Activated CD4-positive, CD25-positive, alpha-beta regulatory T cell treated with anti-CD3 and anti-CD28 coated beads, Interleukin-2, amount 50 U/mL, for 72 hours (primary cell): ENCODE results near the gene OGN.
"Not testable (repeated sequence)": the region's sequence is repeated elsewhere in the genome, so short reads cannot be mapped to it uniquely, and the experiment has no call there.

ENCODE experiments used
- DNase-seq: peaks from one replicate; pipeline ENCODE4 v3.0.0; 2021

OGN gene, protein sequence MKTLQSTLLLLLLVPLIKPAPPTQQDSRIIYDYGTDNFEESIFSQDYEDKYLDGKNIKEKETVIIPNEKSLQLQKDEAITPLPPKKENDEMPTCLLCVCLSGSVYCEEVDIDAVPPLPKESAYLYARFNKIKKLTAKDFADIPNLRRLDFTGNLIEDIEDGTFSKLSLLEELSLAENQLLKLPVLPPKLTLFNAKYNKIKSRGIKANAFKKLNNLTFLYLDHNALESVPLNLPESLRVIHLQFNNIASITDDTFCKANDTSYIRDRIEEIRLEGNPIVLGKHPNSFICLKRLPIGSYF

GRCh38 chr9:92404042-92404836, at the start of gene OGN:
TSS of gene OGN (minus strand) at chr9:92404578. CDS start at chr9:92403407, 1,171 bp downstream.
- DNase-seq: no peak

- no peak for DNase-seq
Observed at GRCh38 chr9:92446536-92446935, 42.2 kb upstream of the OGN start.

DNA sequence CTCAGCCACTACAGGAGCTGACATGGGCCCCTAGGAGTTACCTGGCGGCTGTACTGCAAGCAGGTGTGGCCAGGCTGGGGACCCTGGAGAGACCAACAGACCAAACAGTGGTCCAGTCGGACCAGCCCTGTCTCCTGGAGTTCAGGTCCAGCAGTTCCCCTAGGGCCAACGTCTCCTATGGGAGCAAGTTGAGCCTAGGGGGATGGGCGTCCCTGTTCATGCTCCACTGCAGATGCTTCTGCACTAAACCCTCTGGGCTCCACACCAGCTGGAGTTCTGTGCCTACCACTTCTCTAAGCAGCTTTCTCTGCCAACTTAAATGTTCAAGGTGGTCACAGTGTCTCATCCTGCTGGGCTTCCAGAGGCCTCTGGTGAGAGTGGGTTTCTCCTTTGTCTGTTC, 40.5 kb upstream of the OGN start:
- no peak for DNase-seq

DNA sequence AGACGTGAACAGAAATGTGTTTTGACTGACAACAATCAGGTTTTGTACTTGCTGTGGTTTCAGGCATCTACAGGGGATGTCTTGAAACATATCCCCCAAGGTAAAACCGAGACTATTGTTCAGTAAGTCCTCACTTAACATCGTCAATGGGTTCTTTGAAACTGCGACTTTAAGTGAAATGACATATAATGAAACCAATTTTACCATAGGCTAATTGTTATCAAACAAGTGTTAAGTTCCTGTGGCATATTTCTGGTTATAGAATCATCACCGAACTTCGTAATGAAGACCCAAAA, 36.3 kb upstream of the OGN start:
- DNase-seq: no peak

DNA sequence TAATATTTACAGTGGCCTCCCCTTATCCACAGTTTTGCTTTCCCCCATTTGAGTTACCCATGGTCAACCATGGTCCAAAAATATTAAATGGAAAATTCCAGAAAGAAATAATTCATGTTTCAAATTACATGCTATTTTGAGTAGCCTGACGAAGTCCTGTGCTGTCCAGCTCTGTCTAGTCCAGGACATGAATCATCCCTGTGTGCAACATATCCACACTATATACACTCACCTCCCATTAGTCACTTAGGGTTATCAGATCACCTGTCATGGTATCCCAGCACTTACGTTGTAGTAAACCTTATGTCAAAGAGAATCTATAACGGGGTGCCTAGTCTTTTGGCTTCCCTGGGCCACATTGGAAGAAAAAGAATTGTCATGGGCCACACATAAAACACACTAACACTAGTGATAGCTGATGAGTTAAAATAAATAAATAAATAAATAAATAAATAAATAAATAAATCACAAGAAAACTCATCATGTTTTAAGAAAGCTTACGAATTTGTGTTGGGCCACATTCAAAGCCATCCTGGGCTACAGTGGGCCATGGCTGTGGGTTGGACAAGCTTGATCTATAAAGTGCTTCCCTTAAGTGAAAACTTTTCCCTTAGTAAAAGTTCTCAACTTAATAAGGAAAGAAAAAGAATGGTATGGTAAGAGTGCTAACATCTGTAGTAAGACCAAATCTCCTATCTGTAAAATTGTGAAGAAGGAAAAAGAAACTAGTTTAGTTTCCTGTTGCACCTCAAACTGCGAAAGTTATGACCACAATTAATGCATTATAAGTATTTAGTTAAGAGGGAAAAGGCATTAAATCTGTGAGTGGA, 35.8 kb upstream of the OGN start:
- no peak for DNase-seq

DNA sequence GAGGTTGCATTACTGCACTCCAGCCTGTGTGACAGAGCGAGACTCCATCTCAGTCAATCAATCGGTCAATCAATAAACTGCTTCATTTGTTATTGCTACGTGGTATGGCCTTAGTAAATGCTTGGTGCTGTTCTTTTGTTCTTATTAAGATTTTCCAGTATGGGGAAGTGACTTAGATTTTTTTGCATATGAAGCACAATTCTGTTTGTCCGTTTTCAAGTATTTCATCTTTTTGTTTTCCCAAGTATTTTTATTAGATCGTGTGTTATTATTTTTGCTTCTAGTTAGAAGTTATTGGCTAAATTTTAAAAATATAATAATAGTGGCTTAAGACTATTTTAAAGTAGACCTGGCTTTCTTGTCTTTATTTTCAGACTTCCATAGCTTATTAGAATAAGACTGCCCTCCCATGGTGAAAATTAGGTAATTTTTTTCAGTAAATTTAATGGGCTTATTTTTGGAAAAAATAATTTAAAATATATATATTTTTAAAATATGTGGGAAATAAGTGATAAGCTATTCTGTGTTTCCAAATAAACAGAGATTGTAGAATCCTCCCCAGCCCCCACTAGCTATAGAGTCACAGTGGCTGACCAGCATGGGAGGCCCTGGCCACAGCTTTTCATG, 34.6 kb upstream of the OGN start:
- DNase-seq: no peak

GRCh38 chr9:92435263-92435662, 30.9 kb upstream of the OGN start:
- no peak for DNase-seq

DNA sequence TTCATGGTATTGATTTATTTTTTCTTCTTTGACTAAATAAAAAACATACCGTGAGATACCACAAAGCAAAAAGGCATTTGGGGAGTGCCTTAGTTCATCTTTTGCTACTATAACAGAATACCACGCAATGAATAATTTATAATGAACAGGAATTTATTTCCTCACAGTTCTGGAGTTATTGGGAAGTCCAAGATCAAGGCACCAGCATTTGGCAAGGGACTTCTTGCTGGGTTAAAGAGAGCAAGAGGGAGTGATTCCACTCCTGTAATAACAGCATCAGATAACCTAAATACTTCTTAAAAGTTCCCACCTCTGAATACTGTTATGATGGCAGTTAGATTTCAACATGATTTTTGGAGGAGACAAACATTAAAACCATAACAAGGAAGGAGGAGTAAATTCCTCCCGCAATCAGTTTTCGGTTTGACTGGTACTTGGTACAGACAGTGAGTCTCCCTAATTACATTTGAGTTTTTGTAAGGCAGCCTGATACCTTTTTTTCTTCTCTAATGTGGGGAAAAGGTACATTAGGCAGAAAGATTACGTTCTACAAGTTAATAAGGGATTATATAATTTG, 28.7 kb upstream of the OGN start:
- DNase-seq: no peak

- DNase-seq: no peak
Observed at GRCh38 chr9:92432350-92432749, 28.0 kb upstream of the OGN start.

DNA sequence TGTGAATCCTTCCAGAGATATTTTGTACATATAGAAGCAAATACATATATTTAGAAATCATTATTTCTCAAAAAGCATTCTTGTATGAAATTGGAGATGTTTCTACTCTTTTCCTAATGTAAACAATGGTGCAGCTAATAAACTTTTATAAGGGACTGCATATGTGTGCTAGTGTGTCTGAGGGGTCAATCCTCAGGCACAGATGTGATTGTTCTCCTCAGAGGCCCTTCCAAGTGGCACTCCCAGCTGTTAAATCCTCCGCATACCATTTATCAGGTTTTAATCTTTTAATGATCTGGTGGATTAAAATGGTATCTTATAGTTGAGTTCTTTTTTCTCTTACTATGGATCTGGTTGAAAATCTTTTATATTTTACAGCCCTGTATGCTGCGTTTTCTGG, 25.5 kb upstream of the OGN start:
- no peak for DNase-seq

DNA sequence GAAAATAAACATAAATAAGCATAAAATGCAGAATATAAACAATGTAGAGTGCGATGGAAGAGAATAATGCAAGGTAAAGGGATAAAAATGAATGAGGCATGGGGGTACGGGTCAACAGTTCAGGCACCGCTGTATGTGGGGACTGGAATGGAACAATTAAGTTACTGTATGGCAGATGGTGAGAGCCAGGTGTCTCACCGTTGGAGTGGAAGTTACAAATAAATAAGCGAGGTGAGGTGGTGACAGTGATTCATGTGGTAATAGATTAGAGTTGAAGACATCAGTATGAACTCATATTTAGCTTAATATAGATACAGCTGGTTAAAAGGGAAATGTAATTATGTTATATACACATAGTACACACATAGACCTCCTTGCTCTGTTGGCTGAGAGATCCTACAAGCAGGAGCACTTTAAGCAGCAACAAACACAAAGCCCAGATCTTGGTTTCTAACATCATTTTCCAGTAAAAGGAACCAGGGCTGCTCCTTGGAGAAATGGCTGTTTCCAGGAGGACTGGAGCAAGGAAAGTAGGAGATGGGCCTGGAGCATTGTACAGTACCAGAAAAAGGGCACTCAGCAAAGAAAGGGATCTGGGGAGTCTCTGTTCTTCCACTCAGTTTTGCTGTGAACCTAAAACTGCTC, 22.2 kb upstream of the OGN start:
- DNase-seq: no peak

GRCh38 chr9:92425474-92425873, 21.1 kb upstream of the OGN start:
- DNase-seq: no peak

DNA sequence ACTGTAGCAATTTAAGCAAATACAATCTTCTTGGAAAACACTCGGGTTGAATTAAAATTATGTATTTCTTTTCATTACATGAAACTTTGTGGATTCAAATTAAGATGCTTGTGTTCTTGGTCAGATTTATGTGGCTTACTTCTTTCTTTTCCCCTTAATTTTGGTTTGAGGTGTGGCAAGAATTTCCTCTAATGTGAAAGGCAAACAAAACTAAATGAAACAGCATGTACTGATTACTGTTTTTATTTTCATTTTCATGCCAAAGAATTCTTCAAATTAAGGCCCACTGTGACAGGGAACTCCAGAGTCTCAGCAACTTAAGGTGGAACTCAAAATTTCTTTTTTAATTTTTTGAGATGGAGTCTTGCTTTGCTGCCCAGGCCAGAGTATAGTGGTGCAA, 20.0 kb upstream of the OGN start, which contains the start of gene OMD:
OMD (minus strand) TSS at position 132 of the 400 bp plus-strand sequence. CDS start 6,913 bp downstream, outside the sequence.
- no peak for DNase-seq

GRCh38 chr9:92423612-92424011, 19.2 kb upstream of the OGN start:
- DNase-seq: no peak

- DNase-seq: no peak
Observed at GRCh38 chr9:92422611-92423338, 18.4 kb upstream of the OGN start.

DNA sequence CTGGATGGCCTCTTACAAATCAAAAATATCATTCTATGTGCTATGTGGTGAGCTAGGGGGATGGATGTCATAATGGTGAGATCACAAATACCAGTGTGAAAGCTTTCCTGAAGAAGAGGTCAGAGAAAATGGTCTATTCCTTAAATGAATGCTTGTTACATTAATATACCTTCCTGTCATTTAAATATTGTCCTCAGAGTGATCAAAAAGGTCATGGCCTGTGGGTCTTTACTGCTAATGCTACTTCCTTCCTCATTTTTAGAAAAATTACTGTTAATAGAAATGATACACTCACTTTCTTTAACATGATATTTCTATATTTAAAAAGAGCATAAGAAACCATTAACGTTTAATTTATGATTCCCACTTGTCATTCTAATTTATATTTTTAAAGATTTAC, 10.2 kb upstream of the OGN start:
- no peak for DNase-seq

DNA sequence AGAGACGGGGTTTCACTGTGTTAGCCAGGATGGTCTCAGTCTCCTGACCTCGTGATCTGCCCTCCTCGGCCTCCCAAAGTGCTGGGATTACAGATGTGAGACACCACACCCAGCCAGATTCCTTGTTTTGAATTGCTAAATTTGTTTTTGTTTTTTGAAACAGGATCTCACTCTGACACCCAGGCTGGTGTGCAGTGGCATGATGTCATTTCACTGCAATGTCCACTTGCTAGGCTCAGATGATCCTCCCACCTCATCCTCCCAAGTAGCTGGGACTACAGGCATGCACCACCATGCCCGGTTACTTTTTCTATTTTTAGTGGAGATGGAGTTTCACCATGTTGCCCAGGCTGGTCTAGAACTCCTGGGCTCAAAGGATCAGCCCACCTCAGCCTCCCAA, 6.8 kb upstream of the OGN start:
- DNase-seq: not testable (repeated sequence)

DNA sequence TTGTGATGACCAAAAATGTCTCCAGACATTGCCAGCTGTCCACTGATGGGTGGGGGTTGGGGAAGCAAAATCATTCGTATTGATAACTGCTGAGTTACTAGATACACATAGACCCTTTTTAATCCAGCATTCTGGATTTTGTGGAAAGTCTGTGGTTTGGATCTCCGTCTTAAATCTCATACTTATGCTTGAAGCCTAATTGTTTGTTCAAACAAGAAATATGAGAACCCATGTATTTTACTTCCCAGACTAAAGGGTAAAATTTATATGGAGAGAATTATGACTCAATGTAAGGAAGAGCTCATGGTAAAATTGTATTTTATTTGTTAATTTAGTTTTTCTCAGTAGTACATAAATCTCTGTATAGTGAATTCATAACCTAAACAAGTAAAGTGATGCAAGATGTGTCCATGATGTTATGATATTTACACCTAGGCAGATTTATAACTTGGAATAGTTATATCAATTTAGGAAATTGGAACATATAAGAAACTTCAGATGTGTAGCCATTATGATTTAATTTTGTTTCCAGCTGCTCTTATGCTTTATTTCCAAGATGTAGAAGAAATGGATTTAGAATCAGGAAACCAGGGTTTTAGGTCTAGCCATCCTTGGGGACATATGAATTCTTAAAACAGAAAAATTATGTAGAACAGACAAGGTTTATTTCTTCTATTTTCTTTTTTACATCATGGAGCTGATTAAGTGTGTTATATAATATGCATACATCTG, 4.5 kb upstream of the OGN start:
- no peak for DNase-seq

DNA sequence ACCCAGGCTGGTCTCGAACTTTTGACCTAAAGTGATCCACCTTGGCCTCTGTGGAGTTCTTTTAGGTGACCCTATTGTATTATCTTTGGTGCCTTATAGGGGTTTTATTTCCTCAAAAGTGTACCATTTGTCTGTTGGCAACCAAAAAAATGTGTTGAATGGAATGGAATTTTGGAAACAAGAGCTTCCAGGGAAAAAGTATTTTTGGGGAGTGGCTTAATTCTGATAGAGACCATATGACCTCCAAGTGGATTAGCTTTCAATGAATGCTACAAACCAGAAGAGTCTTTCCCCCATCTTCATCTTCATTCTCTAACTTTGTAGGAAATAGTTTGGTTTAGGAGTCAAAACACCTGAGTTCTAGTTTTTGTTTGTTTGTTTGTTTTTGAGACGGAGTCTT, 3.4 kb upstream of the OGN start:
- DNase-seq: no peak

- no peak for DNase-seq
Observed at GRCh38 chr9:92406477-92406876, 2.1 kb upstream of the OGN start.

DNA sequence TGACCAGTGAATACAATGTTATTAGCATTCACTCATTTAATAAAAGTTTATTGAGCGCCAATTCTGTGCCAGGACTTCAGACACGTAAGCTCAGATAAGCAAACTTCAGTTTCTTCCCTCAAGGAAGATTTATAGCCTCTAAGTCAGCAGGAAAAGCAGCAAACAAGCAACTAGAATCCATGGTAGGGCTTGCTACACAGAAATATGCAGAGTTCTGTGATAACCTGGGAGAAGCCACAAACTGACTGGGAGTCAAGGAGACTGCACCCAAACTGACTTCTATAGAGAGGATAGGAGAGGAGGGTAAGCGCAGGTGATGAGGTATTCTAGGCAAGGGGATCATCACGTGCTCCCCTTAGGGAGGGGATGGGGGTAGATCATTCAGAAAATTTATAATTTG, 1.4 kb upstream of the OGN start:
- no peak for DNase-seq
